ENCODE results near the gene TBRG4.

GRCh38 chr7:45092931-45093235, 18.6 kb downstream of the TBRG4 start:
- no peak for TF ChIP-seq POLR2A (IDR thresholded peaks at IDR 0.05)
- no peak for TF ChIP-seq CTCF (IDR thresholded peaks at IDR 0.05)
